Epithelial cell of proximal tubule (primary cell): ENCODE measurements around the gene RAB7A. TPM values are rescaled to one million over a fixed set of nuclear protein-coding genes. Genes with fewer than 3 reads are reported as not detected.
"Not testable (repeated sequence)": the region's sequence is repeated elsewhere in the genome, so short reads cannot be mapped to it uniquely, and the experiment has no call there.

Source experiments
- DNase-seq: peaks from one replicate; pipeline ENCODE4 v3.0.0-alpha.2; 2011; ENCODE audit warnings: low read depth
- H3K4me3 ChIP-seq: 2 replicates; pipeline ENCODE4 v1.5.1; 2011; ENCODE audit warnings: low read depth, mild to moderate bottlenecking, low read length
- CTCF ChIP-seq: conservative IDR thresholded peaks from 2 replicates; pipeline ENCODE4 v1.5.1; 2012; ENCODE audit warnings: low read depth, mild to moderate bottlenecking, low read length
- total RNA-seq: library from RNA; depleted of rRNA; stranded (reverse); fragments of >200 nt; gene quantifications from 2 replicates; pipeline ENCODE4 v1.2.3, GENCODE V29; 2015

RAB7A gene
- total RNA-seq, 1 donor from 2014 or later = 55.6 TPM

GRCh38 chr3:128712848-128713247 is 13.1 kb upstream of the RAB7A start:
- no peak overlapping the region for H3K4me3 ChIP-seq
- TF ChIP-seq CTCF = no peak
- no peak for DNase-seq

GRCh38 chr3:128714887-128715491 is 11.0 kb upstream of the RAB7A start:
- TF ChIP-seq CTCF = no peak
- DNase-seq = no peak
- no peak overlapping the region for H3K4me3 ChIP-seq

- not testable (repeated sequence) for DNase-seq, H3K4me3 ChIP-seq
Observed at GRCh38 chr3:128718892-128719291, 7.1 kb upstream of the RAB7A start.

GRCh38 chr3:128720891-128721290 is 5.1 kb upstream of the RAB7A start:
- no peak overlapping the region for H3K4me3 ChIP-seq
- DNase-seq = no peak
- TF ChIP-seq CTCF = no peak

- no peak for DNase-seq
- no peak for TF ChIP-seq CTCF
- no peak overlapping the region for H3K4me3 ChIP-seq
Observed at GRCh38 chr3:128723477-128723876, 2.5 kb upstream of the RAB7A start.

GRCh38 chr3:128725547-128726022 is 398 bp upstream of the RAB7A start:
- no peak for TF ChIP-seq CTCF
- H3K4me3 ChIP-seq = no peak overlapping the region
- DNase-seq = no peak

GRCh38 chr3:128727059-128727458 is 1.1 kb downstream of the RAB7A start:
- H3K4me3 ChIP-seq = peak overlapping the region; percentile 95
- TF ChIP-seq CTCF = no peak
- no peak for DNase-seq
